Kidney tubule cell (primary cell): ENCODE data around the gene EEF1AKMT4.
A peak's percentile ranks its signal among the peaks of the same experiment; 100 is the strongest.

Experiments used
- DNase-seq: peaks from one replicate; pipeline ENCODE4 v3.0.0-alpha.2; 2018; ENCODE audit warnings: low spot score

EEF1AKMT4 gene

DNA sequence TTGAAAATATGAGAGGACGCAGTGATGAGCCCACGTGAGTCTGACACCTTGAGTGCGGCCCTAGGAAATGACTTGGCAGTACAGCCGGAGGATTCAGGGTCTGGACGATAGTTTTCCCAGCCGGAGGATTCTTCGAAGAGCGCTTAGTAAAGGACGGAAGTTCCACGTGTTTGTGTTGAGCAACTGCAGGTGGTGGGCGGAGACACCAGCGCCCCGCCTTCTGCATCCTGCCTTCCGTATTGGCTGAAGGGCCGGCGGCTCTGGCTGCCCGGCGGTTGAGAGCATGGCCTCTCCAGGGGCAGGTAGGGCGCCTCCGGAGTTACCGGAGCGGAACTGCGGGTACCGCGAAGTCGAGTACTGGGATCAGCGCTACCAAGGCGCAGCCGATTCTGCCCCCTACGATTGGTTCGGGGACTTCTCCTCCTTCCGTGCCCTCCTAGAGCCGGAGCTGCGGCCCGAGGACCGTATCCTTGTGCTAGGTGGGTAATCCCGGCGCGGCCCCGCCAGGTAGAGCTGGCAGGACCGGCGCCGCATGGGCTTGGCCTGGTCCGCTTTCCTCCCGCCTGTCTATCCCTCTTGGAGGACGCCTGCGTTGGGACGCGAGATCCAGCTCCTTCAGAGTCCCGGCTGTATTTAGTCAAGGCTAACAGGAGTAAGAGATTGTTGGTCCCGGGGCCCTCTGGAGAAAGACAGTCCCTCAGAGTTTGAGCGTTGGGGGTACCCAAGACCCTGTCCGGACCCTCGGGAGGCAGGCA, at the start of gene EEF1AKMT4:
Gene EEF1AKMT4, plus strand, starts transcription at position 261 of the 755 bp plus-strand sequence. Its CDS starts 23 bp downstream, at position 284.
- peak; percentile 98 for DNase-seq

DNA sequence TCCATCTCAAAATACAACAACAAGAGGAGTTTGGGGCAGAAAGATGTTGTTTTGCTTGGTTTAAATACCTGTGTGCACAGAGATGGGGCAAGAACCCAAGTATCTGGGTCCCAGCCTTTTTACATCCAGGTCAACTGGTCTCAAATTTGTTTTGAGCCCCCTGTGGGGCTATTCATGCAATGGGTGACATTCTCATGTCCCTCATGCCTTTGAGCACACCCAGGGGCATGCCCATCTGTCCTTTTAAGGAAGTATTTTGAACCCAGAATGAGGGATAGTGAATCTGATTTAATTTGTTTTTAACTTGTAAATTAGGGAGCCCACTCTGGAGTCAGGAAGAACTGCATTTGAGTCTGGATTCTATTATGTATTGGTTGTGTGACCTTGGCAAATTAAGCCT, 48.6 kb upstream of the EEF1AKMT4 start:
- DNase-seq, result no peak

- no peak for DNase-seq
Observed at GRCh38 chr3:184203526-184203925, 45.9 kb upstream of the EEF1AKMT4 start.

- no peak for DNase-seq
Observed at GRCh38 chr3:184209146-184209923, 40.1 kb upstream of the EEF1AKMT4 start.

DNA sequence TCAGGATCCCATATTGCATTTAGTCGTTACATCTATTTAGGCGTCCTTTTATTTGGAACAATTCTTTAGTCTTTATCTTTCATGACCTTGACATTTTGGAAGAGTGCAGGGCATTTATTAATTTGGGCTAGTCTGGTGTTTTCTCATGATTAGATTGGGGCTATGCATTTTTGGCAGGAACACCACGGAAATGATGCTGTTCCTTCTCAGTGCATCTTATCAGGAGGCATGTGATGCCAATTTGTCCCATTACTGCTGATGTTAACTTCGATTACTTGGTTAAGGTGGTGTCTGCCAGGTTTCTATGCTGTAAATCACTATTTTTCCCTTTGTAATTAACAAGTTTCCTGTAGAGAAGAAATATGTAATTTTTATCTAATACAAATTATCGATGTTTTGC, 38.2 kb upstream of the EEF1AKMT4 start:
- DNase-seq, result no peak

DNA sequence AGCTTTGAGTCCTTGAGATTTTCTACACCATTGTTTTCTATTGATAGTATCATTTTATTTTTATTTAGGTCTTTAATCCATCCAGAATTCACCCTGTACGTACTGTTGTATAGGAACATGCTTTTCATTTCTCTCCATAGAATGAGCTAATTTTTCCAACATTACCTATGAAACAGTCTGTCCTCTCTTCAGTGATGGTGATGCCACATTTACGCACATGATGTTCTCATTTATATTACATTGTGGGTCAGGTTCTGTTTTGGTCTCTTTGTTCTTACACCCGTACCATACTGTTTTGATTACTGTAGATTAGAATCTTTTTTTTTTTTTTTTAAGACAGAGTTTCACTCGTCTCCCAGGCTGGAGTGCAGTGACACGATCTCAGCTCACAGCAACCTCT, 37.8 kb upstream of the EEF1AKMT4 start:
- no peak for DNase-seq

GRCh38 chr3:184218814-184219213, 30.7 kb upstream of the EEF1AKMT4 start:
- DNase-seq, result no peak

DNA sequence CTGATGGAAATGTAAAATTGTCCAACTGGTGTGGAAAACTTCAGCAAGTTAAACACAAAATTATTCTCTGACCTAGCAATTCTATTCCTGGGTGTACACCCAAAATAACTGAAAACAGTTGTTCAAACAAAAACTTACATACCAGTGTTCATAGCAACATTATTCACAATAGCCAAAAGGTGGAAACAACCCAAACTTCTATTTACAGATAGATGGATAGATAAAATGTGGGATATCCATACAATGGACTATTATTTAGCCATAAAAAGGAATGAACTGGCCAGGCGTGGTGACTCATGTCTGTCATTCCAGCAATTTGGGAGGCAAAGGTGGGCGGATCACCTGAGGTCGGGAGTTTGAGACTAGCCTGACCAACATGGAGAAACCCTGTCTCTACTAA, 27.0 kb upstream of the EEF1AKMT4 start:
- no peak for DNase-seq

DNA sequence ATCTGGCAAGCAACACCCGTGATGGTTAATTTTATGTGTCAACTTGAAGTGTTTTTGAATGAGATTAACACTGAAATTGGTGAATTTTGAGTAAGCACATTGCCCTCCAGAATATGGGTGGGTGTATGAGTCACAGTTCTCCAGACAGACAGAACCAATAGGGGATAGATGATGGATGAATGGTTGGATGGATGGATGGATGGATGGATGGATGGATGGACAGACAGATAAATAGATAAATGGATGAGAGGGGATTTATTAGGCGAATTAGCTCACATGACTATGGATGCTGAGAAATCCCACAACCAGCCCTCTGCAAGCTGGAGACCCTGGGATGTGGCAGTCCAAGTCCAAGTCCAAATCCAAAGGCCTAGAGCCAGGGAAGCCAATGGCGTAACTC, 25.5 kb upstream of the EEF1AKMT4 start:
- no peak for DNase-seq

DNA sequence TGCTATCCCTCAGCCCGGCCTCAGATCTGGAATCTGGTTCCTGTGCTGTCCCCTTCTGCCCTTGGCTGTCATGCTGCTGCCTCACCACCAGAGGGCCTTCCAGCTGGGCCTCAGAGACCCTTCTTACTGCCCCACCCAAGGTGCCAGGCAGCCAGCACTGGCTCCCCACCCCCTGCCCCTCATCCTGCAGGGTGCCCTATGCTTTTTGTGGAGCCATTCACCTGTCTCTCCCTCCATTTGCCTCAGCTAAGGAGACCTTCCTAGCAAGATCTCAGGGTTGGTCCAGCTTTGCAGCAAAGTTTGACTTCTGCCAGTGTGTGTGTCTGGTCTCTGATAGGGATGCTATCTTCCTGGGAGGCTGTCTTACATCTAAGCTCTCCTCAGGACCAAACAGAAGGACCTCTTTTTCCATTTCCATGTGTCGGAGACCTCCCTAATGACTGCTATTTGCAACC, 22.0 kb upstream of the EEF1AKMT4 start:
- peak; percentile 24 for DNase-seq

- no peak for DNase-seq
Observed at GRCh38 chr3:184228376-184229137, 20.9 kb upstream of the EEF1AKMT4 start.

- DNase-seq, result peak; percentile 56
Observed at GRCh38 chr3:184229394-184230080, 19.9 kb upstream of the EEF1AKMT4 start, which contains the start of gene VWA5B2. VWA5B2 (plus strand) TSS chr3:184229585; CDS start chr3:184230529, 944 bp downstream.

DNA sequence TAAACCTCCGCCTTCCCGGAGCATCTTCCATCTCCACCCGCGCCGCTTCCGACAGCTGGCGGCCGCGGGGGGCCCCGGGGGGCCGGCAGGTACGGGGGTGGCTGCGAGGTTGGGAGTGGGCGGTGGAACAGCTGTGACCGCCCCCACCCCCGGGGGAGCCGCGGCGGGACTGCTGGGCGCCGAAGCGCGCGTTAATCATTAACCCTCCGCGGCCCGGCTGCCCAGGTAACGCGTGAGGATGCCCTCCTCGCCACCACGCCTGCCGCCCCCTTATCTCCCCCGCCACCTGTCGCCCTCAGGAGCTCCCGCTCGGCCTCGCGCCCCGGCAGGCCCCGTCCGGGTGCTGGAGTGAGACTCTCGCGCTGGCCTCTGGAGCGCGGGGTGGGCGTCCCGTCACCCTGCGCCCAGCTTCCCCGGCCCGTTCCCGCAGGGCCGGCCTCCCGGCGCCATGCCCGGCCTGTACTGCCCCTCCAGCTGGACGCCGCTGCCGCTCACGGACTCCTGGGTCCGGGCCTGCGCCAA, 19.3 kb upstream of the EEF1AKMT4 start:
- DNase-seq, result no peak

DNA sequence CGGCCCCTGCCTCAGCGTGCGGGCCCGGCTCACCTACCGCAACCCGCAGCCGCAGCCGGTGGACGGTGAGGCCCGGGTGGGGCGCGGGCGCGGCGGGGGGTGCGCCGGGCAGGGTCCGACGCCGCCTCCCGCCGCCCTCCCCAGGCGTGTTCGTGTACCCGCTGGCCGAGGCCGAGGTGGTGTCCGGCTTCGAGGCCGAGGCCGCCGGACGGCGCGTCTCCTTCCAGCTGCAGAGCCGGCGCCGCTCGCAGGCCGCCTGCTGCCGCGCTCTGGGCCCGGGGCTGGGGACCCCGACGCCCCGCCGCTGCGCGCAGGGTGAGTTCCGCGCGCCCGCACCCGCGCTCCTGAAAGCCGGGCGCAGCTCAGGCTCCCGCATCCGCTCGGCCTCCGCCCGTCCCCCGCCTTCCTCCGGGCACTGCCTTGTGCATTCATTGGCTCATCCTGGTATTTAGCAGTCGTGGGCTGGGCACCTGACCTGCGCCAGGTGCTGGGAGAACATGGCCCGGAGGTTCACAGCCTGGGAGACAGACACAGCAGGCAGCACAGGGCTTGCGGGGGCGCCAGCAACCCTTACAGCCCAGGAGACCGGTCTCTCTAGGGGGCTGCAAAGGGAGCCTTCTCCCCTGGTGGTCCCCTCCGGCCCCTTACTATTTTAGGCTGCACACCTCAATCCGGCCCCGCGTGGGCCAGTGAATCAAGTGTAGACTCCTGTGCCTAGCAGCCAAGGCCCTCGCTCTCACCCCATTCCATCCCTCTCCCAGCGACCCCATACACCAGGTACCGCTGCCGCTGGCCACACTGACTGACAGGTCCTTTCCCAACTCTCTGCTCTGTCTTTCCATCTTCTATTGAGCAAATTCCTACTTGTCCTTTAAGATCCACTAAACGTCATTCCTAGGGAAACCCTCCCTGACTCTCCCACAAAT, 18.6 kb upstream of the EEF1AKMT4 start:
- peak; percentile 34 for DNase-seq

GRCh38 chr3:184231671-184232070, 17.8 kb upstream of the EEF1AKMT4 start:
- DNase-seq, result no peak

DNA sequence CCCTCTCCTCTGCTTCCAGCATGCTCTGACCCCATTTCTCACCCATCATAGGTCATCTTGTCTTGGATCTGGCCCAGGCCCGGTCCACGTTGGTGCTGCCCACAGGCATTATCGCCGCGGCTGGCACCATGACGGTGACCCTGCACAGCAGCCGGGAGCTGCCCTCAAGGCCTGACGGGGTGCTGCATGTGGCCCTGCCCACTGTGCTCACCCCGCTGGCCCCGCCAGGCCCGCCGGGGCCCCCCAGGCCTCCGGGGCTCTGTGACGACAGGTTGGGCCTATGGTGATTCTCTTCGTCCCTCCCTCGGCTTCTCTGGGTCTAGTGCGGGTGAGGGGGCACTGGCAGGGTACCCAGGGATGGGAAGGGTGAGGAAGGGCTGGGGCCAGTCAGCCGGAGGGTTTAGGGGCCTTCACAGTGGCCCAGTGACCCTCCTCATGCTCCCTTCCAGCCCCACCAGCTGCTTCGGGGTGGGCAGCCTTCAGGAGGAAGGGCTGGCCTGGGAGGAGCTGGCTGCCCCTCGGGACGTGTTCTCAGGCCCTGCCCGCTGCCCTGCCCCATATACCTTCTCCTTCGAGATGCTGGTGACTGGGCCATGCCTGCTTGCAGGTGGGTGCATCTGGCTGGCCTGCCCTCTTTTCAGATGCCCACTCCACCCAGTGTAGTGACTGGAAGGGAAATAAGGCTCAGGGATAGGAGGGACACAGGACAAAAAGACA, 16.2 kb upstream of the EEF1AKMT4 start:
- DNase-seq, result no peak

DNA sequence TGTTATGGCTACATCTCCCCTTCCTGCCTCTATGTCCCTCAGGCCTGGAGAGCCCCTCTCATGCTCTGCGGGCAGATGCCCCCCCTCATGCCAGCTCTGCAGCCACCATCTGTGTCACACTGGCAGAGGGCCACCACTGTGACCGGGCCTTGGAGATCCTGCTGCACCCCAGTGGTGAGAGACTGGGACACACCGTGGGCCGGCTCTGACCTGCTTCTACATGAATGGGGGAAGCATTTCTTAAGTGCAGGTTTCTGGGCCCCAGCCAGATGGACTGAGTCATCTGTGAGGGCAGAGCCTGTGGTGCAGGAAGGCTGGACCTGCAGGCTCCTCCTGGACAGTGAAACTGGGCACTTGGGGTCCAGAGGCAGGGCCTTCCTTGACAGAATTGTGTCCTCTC, 15.2 kb upstream of the EEF1AKMT4 start:
- peak; percentile 94 for DNase-seq

DNA sequence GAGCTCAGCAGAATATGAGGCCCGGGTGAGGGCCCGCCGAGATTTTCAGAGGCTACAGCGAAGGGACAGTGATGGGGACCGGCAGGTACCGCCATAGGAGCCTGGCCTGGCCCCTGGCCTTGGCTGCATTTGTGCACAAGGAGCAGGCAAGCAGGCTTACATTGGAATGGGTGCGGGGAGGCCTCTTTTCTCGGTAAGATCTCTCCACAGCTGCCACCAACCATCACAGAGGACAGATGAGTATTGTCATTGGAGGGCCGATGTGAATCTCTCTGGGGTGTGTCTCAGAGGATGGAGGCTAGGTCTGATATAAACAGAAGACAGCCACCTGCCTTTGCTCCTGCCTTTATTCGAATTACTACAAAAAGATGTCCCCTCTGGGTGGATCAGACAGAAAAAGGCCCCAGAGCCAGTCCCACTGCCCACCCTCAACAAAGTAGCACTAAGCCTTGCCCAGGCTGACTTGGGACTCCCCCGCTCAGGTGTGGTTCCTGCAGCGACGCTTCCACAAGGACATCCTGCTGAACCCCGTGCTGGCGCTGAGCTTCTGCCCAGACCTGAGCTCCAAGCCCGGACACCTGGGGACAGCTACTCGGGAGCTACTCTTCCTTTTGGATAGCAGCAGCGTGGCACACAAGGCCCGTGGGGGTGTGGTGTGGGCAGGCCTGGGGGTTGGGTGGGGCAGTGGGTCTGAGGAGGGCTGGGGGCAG, 14.6 kb upstream of the EEF1AKMT4 start:
- DNase-seq, result no peak

- DNase-seq, result peak; percentile 62
Observed at GRCh38 chr3:184235381-184236032, 14.0 kb upstream of the EEF1AKMT4 start.
